Ectodermal cell (in vitro differentiated cells): Measurements from ENCODE around the gene NOTCH1.

Experiments
- H3K27ac ChIP-seq: 2 replicates; pipeline ENCODE4 v1.7.0; 2013; ENCODE audit warnings: mild to moderate bottlenecking, low read depth, low read length; ENCODE audit not compliant: insufficient read depth, poor library complexity, severe bottlenecking
- H3K27me3 ChIP-seq: 2 replicates; pipeline ENCODE4 v1.7.0; 2013; ENCODE audit warnings: mild to moderate bottlenecking, low read length; ENCODE audit not compliant: insufficient read depth, control insufficient read depth, poor library complexity, severe bottlenecking
- H3K36me3 ChIP-seq: one replicate; pipeline ENCODE4 v1.7.0; 2013; ENCODE audit warnings: low read length; ENCODE audit not compliant: control insufficient read depth, insufficient read depth
- H3K4me1 ChIP-seq: one replicate; pipeline ENCODE4 v1.7.0; 2013; ENCODE audit warnings: low read length; ENCODE audit not compliant: control insufficient read depth, insufficient read depth
- H3K4me3 ChIP-seq: 2 replicates; pipeline ENCODE4 v1.7.0; 2013; ENCODE audit warnings: low read depth, low read length, control low read depth; ENCODE audit not compliant: insufficient read depth
- H3K9me3 ChIP-seq: 2 replicates; pipeline ENCODE4 v1.7.0; 2013; ENCODE audit warnings: mild to moderate bottlenecking, low read length, moderate library complexity; ENCODE audit not compliant: control insufficient read depth
- WGBS, 2 experiments: methylation state at CpG; one replicate each; pipeline ENCODE4 v1.1.7; 2013; ENCODE audit warnings: missing lambda C conversion rate in 2 of 2; 5-methylcytosine and 5-hydroxymethylcytosine counted together

The NOTCH1 gene

DNA sequence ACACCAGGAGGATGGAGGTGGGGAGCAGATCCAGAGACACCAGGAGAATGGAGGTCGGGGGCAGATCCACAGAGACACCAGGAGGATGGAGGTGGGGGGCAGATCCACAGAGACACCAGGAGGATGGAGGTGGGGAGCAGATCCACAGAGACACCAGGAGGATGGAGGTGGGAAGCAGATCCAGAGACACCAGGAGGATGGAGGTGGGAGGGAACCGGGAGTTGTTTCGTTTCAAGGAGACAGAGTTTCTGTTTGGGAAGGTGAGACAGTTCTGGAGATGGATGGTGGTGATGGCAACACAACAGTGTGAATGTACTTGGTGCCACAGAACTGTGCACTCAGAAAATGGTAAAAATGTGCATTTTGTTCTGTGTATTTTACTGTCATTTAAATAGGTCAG lies 97.2 kb downstream of the NOTCH1 start:
- H3K36me3 ChIP-seq: peaks cover 39% of the 10 kb centered on the region

DNA sequence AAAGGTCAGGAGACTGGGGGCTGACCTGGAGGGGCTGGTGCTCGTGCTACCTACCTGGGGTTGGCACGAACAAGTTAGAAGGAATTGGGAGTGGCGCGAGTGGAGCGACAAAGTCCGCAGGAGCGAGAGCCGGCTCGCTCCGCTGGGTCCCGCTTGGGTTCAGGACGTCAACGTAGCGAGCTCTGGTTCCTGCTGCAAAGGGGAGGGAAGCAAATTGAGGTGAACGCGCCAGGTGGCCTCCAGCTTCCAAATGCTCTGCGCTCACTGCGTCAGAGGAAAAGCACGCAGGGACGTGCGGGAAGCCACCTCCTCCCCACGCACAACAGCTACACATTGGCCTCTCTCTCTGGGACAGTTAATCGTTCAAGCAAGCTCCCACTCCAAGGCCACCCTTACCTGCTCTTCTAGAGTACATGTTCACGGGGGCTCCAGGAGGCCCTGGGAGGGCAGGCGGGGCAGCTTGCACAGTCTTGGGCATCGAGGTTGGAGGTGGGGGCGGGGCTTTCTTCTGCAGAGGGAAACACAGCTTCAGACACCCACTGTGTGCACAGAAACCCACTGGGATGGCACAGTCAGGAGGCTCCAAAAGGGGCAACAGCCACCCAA lies 98.6 kb downstream of the NOTCH1 start:
- H3K36me3 ChIP-seq: peaks cover 39% of the 10 kb centered on the region
- H3K4me1 ChIP-seq: no peaks in the 10 kb centered on the region
- no peak overlapping the region for H3K4me3 ChIP-seq
- H3K9me3 ChIP-seq: no peaks in the 10 kb centered on the region
- WGBS, 2 experiments: 96 to 97% methylated on average over 27 of the region's 27 CpGs
- H3K27me3 ChIP-seq: no peaks in the 10 kb centered on the region
- no peak overlapping the region for H3K27ac ChIP-seq

More for the DNA sequence above, 97.2 kb downstream of the NOTCH1 start:
- no peaks in the 10 kb centered on the region for H3K27me3 ChIP-seq
- no peak overlapping the region for H3K27ac ChIP-seq
- no peaks in the 10 kb centered on the region for H3K4me1 ChIP-seq
- H3K9me3 ChIP-seq: no peaks in the 10 kb centered on the region
- H3K4me3 ChIP-seq: no peak overlapping the region
- WGBS, 2 experiments: 94 to 95% methylated on average over 3 of the region's 3 CpGs

GRCh38 chr9:136445799-136446198 lies 100.0 kb downstream of the NOTCH1 start:
- 96 to 99% methylated on average over 7 of the region's 7 CpGs for WGBS, 2 experiments
- H3K36me3 ChIP-seq: peaks cover 31% of the 10 kb centered on the region

More at GRCh38 chr9:136445799-136446198, 100.0 kb downstream of the NOTCH1 start:
- Histone ChIP-seq H3K4me1 (no peaks in the 10 kb centered on the region), H3K27me3 (no peaks in the 10 kb centered on the region), H3K4me3 (no peak overlapping the region), H3K27ac (no peak overlapping the region), H3K9me3 (no peaks in the 10 kb centered on the region)
